Measurements from ENCODE around the gene SETBP1.

The SETBP1 gene

GRCh38 chr18:44695503-44695902 is 14.8 kb downstream of the SETBP1 start:
- no CpG with 5 or more reads among the region's 4 CpGs for WGBS (ENCODE audit: extremely low coverage, insufficient coverage, insufficient read length)
- H2BK120ac ChIP-seq (ENCODE audit: insufficient read depth, low read length, poor library complexity) = no peak overlapping the region
- no peak overlapping the region for H2BK12ac ChIP-seq (ENCODE audit: low read length)
- H3K4ac ChIP-seq (ENCODE audit: low read depth, low read length) = no peak overlapping the region
- no peak overlapping the region for H3K14ac ChIP-seq (ENCODE audit: low read length)
- no peak overlapping the region for H3K27ac ChIP-seq (ENCODE audit: low read depth, low read length)
- H4K91ac ChIP-seq (ENCODE audit: low read depth, low read length) = no peak overlapping the region
- H3K36me3 ChIP-seq (ENCODE audit: control insufficient read depth in 1 of 2, insufficient read depth in 2 of 2, low read length in 2 of 2) = no peaks in the 10 kb centered on the region
- no peak overlapping the region for H3K4me2 ChIP-seq (ENCODE audit: low read length)
- no peak overlapping the region for H4K8ac ChIP-seq (ENCODE audit: low read depth, low read length)
- H2AFZ ChIP-seq (ENCODE audit: insufficient read depth, low read length, poor library complexity) = no peak overlapping the region
- H3K4me1 ChIP-seq (ENCODE audit: control insufficient read depth in 1 of 2, insufficient read depth in 2 of 2, low read length in 2 of 2) = peaks cover 9 to 24% of the 10 kb centered on the region in 2 experiments
- no peak overlapping the region for H4K12ac ChIP-seq (ENCODE audit: low read depth, low read length)
- no peaks in the 10 kb centered on the region for H3K9me3 ChIP-seq (ENCODE audit: insufficient read depth, low read depth, low read length)
- H3K23ac ChIP-seq (ENCODE audit: low read length) = no peak overlapping the region
- no peak for DNase-seq
- H3K79me2 ChIP-seq (ENCODE audit: control insufficient read depth, insufficient read depth, low read length, poor library complexity) = no peaks in the 10 kb centered on the region
- no peak overlapping the region for H2AK5ac ChIP-seq (ENCODE audit: low read length)
- H3K4me3 ChIP-seq (ENCODE audit: low read depth, low read length) = no peak overlapping the region
- no peak overlapping the region for H3K9ac ChIP-seq (ENCODE audit: low read length)
- H3K27me3 ChIP-seq (ENCODE audit: insufficient read depth, low read length) = no peaks in the 10 kb centered on the region
- H2BK5ac ChIP-seq (ENCODE audit: low read depth, low read length, poor library complexity) = peak overlapping the region; percentile 27
- H3K79me1 ChIP-seq (ENCODE audit: low read length) = peaks cover 2% of the 10 kb centered on the region
- no peak overlapping the region for H3K18ac ChIP-seq (ENCODE audit: low read length)

GRCh38 chr18:44696892-44697291 is 16.2 kb downstream of the SETBP1 start:
- Histone ChIP-seq H3K27ac (ENCODE audit: low read depth, low read length) (no peak overlapping the region), H3K18ac (ENCODE audit: low read length) (no peak overlapping the region), H2BK5ac (ENCODE audit: low read depth, low read length, poor library complexity) (no peak overlapping the region), H3K79me1 (ENCODE audit: low read length) (peaks cover 2% of the 10 kb centered on the region), H3K9me3 (ENCODE audit: insufficient read depth, low read depth, low read length) (no peaks in the 10 kb centered on the region), H3K9ac (ENCODE audit: low read length) (no peak overlapping the region), H3K4me1 (ENCODE audit: control insufficient read depth in 1 of 2, insufficient read depth in 2 of 2, low read length in 2 of 2) (peaks cover 14 to 29% of the 10 kb centered on the region in 2 experiments), H2AFZ (ENCODE audit: insufficient read depth, low read length, poor library complexity) (peak overlapping the region; percentile 4), H3K23ac (ENCODE audit: low read length) (no peak overlapping the region), H3K4me2 (ENCODE audit: low read length) (peak overlapping the region; percentile 57), H3K36me3 (ENCODE audit: control insufficient read depth in 1 of 2, insufficient read depth in 2 of 2, low read length in 2 of 2) (peaks cover 2% of the 10 kb centered on the region in 2 experiments), H2AK5ac (ENCODE audit: low read length) (no peak overlapping the region), H4K8ac (ENCODE audit: low read depth, low read length) (no peak overlapping the region), H2BK120ac (ENCODE audit: insufficient read depth, low read length, poor library complexity) (no peak overlapping the region), H3K79me2 (ENCODE audit: control insufficient read depth, insufficient read depth, low read length, poor library complexity) (no peaks in the 10 kb centered on the region), H3K4ac (ENCODE audit: low read depth, low read length) (peak overlapping the region; percentile 66), H2BK12ac (ENCODE audit: low read length) (no peak overlapping the region), H4K91ac (ENCODE audit: low read depth, low read length) (no peak overlapping the region), H3K14ac (ENCODE audit: low read length) (no peak overlapping the region), H3K27me3 (ENCODE audit: insufficient read depth, low read length) (no peaks in the 10 kb centered on the region), H4K12ac (ENCODE audit: low read depth, low read length) (no peak overlapping the region), H3K4me3 (ENCODE audit: low read depth, low read length) (no peak overlapping the region)
- WGBS (ENCODE audit: extremely low coverage, insufficient coverage, insufficient read length) = no CpG with 5 or more reads among the region's 9 CpGs
- peak in 1 of 2 donors; percentile 45 for DNase-seq

- Histone ChIP-seq H3K27me3 (ENCODE audit: insufficient read depth, low read length) (no peaks in the 10 kb centered on the region), H3K79me2 (ENCODE audit: control insufficient read depth, insufficient read depth, low read length, poor library complexity) (no peaks in the 10 kb centered on the region), H3K4ac (ENCODE audit: low read depth, low read length) (no peak overlapping the region), H3K27ac (ENCODE audit: low read depth, low read length) (no peak overlapping the region), H3K4me1 (ENCODE audit: control insufficient read depth in 1 of 2, insufficient read depth in 2 of 2, low read length in 2 of 2) (peaks cover 14 to 29% of the 10 kb centered on the region in 2 experiments), H4K91ac (ENCODE audit: low read depth, low read length) (no peak overlapping the region), H2BK5ac (ENCODE audit: low read depth, low read length, poor library complexity) (no peak overlapping the region), H4K8ac (ENCODE audit: low read depth, low read length) (no peak overlapping the region), H3K18ac (ENCODE audit: low read length) (no peak overlapping the region), H3K14ac (ENCODE audit: low read length) (no peak overlapping the region), H3K4me2 (ENCODE audit: low read length) (peak overlapping the region; percentile 57), H2AK5ac (ENCODE audit: low read length) (no peak overlapping the region), H4K12ac (ENCODE audit: low read depth, low read length) (no peak overlapping the region), H3K9me3 (ENCODE audit: insufficient read depth, low read depth, low read length) (no peaks in the 10 kb centered on the region), H2AFZ (ENCODE audit: insufficient read depth, low read length, poor library complexity) (no peak overlapping the region), H3K36me3 (ENCODE audit: control insufficient read depth in 1 of 2, insufficient read depth in 2 of 2, low read length in 2 of 2) (peaks cover 2% of the 10 kb centered on the region in 2 experiments), H3K9ac (ENCODE audit: low read length) (no peak overlapping the region), H2BK120ac (ENCODE audit: insufficient read depth, low read length, poor library complexity) (no peak overlapping the region), H3K4me3 (ENCODE audit: low read depth, low read length) (no peak overlapping the region), H3K79me1 (ENCODE audit: low read length) (peaks cover 2% of the 10 kb centered on the region), H3K23ac (ENCODE audit: low read length) (no peak overlapping the region), H2BK12ac (ENCODE audit: low read length) (no peak overlapping the region)
- DNase-seq = no peak
- WGBS (ENCODE audit: extremely low coverage, insufficient coverage, insufficient read length) = no CpG with 5 or more reads among the region's 2 CpGs
Observed at GRCh38 chr18:44697315-44697714, 16.6 kb downstream of the SETBP1 start.

- H3K4ac ChIP-seq (ENCODE audit: low read depth, low read length) = peak overlapping the region; percentile 52
Observed at GRCh38 chr18:44698518-44698917, 17.8 kb downstream of the SETBP1 start.

More at GRCh38 chr18:44698518-44698917, 17.8 kb downstream of the SETBP1 start:
- Histone ChIP-seq H4K8ac (ENCODE audit: low read depth, low read length) (no peak overlapping the region), H2BK12ac (ENCODE audit: low read length) (no peak overlapping the region), H4K91ac (ENCODE audit: low read depth, low read length) (no peak overlapping the region), H4K12ac (ENCODE audit: low read depth, low read length) (no peak overlapping the region), H3K9me3 (ENCODE audit: insufficient read depth, low read depth, low read length) (no peaks in the 10 kb centered on the region), H2AK5ac (ENCODE audit: low read length) (peak overlapping the region; percentile 72), H2AFZ (ENCODE audit: insufficient read depth, low read length, poor library complexity) (no peak overlapping the region), H3K9ac (ENCODE audit: low read length) (peak overlapping the region; percentile 4), H3K14ac (ENCODE audit: low read length) (no peak overlapping the region), H2BK120ac (ENCODE audit: insufficient read depth, low read length, poor library complexity) (no peak overlapping the region), H3K36me3 (ENCODE audit: control insufficient read depth in 1 of 2, insufficient read depth in 2 of 2, low read length in 2 of 2) (peaks cover 2% of the 10 kb centered on the region in 2 experiments), H3K79me1 (ENCODE audit: low read length) (peaks cover 2% of the 10 kb centered on the region), H3K18ac (ENCODE audit: low read length) (no peak overlapping the region), H3K4me2 (ENCODE audit: low read length) (no peak overlapping the region), H3K23ac (ENCODE audit: low read length) (no peak overlapping the region), H3K79me2 (ENCODE audit: control insufficient read depth, insufficient read depth, low read length, poor library complexity) (no peaks in the 10 kb centered on the region), H3K27ac (ENCODE audit: low read depth, low read length) (no peak overlapping the region), H2BK5ac (ENCODE audit: low read depth, low read length, poor library complexity) (no peak overlapping the region), H3K4me3 (ENCODE audit: low read depth, low read length) (no peak overlapping the region), H3K4me1 (ENCODE audit: control insufficient read depth in 1 of 2, insufficient read depth in 2 of 2, low read length in 2 of 2) (peaks cover 14 to 29% of the 10 kb centered on the region in 2 experiments), H3K27me3 (ENCODE audit: insufficient read depth, low read length) (no peaks in the 10 kb centered on the region)
- WGBS (ENCODE audit: extremely low coverage, insufficient coverage, insufficient read length) = no CpG with 5 or more reads among the region's 5 CpGs
- DNase-seq = no peak
